ENCODE results near the gene OR7G2. TPM values are rescaled to one million over a fixed set of nuclear protein-coding genes. Genes with fewer than 3 reads are reported as not detected.

Gene OR7G2
- not detected for total RNA-seq

DNA sequence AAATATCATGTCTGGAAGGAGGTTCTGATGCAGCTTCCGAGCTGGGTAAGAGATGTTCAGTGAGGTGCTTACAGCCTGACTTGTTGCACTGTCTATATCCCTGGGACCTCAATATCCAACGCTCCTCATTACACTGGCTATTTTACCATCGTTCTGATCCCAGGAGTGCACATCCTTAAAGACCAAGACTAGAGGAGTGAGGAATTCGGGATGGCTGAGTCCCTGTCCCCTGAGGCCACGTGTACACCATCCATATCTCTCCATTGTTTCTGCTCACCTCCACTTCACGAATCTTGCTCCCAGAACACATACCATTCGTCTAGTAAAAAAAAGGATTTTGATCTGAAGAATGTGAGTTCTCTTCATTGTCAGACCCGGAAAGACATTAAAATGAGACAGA is at the start of gene OR7G2:
OR7G2 (minus strand) TSS at position 101 of the 400 bp plus-strand sequence. CDS start 4,232 bp downstream, outside the sequence.
- DNase-seq (ENCODE audit: low spot score), result no peak

- DNase-seq (ENCODE audit: low spot score), result no peak
Observed at GRCh38 chr19:9156304-9156703, 49.0 kb upstream of the OR7G2 start.

GRCh38 chr19:9155591-9155990 is 48.3 kb upstream of the OR7G2 start:
- DNase-seq (ENCODE audit: low spot score), result no peak

DNA sequence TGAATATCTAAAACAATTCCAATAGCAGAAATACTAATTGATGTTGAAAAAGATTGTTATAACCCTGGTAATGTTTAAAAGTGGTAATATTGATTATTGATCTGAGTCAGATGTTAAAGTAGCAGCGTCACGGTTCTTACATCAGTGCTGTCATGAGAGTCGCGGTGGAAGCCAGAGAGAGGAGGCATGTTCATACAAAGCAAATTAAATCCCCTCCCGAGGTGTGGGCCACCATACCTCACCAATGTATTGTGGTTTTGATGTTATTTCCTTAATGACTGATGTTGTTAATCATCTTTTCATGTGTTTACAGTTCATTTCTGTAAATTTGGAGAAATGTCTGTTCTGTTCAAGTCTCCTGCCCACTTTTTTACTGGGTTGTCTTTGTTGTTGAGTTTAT is 44.1 kb upstream of the OR7G2 start:
- DNase-seq (ENCODE audit: low spot score), result no peak

GRCh38 chr19:9150650-9151049 is 43.4 kb upstream of the OR7G2 start:
- no peak for DNase-seq (ENCODE audit: low spot score)

DNA sequence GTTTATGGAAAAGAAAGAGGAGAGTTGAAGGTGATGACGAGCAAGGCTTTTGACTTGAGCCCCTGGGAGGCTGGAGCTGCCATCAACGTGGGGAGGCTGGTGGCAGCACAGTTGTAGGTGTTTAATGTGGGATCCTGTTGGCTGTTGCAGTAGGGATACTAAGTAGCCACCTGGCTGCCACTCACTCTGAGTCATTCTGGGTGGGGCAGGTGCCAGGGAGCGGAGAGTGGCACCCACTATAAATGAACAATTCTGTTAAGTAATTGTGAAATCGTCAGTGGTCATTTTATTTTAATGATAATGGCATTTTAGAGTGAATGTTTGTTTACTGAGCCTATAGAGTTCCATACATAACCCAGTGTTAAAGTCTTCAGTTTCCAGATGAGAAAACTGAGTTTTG is 42.7 kb upstream of the OR7G2 start:
- no peak for DNase-seq (ENCODE audit: low spot score)

- no peak for DNase-seq (ENCODE audit: low spot score)
Observed at GRCh38 chr19:9148697-9149096, 41.4 kb upstream of the OR7G2 start.

GRCh38 chr19:9146882-9147281 is 39.6 kb upstream of the OR7G2 start:
- no peak for DNase-seq (ENCODE audit: low spot score)

GRCh38 chr19:9144920-9145319 is 37.6 kb upstream of the OR7G2 start:
- DNase-seq (ENCODE audit: low spot score), result no peak

GRCh38 chr19:9140159-9140874 is 33.0 kb upstream of the OR7G2 start, which contains the start of gene ZNF317:
TSS of gene ZNF317 (plus strand) at chr19:9140397. CDS start at chr19:9156017, 15,620 bp downstream.
- DNase-seq (ENCODE audit: low spot score), result peak; percentile 96

DNA sequence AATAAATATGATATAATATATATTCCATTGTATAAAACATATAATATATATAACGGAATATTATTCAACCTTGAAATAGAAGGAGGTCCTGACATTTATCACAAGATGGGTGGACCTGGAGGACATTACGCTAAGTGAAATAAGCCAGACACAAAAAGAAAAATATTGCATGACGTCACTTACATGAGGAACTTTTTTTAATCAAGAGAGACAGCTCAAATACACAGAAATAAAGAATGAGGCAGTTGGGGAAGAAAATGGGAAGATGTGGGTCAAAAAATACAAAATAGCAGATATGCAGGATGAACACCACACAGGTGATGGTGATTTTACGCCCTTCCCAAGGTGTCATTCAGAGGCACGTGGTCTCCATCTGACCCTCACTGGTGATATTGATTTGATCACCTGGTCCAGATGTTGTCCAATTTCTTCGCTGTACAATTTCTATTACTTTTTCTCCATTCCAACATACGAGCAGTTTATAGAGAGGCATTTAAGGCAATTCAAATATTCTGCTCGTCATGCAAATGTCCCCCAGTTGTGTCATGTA is 32.4 kb upstream of the OR7G2 start:
- DNase-seq (ENCODE audit: low spot score), result no peak

DNA sequence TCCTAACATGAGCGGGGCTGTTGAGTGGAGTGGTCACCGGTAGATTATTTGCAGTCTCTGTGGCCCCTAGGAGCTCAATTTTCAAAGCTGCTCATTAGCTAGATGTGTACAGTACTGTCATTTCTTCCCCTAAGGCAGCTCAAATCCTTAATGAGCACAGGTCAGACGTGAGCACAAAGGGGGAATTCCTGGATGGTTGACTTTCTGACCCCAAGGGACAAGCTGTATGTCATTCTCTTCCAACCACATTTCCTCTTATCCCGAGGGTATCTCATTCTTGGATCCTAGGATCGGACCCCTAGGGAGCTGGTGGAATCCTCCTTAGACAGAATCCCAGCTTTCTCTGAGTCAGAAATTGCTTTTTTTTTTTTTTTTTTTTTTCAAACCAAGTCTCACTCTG is 25.1 kb upstream of the OR7G2 start:
- no peak for DNase-seq (ENCODE audit: low spot score)

DNA sequence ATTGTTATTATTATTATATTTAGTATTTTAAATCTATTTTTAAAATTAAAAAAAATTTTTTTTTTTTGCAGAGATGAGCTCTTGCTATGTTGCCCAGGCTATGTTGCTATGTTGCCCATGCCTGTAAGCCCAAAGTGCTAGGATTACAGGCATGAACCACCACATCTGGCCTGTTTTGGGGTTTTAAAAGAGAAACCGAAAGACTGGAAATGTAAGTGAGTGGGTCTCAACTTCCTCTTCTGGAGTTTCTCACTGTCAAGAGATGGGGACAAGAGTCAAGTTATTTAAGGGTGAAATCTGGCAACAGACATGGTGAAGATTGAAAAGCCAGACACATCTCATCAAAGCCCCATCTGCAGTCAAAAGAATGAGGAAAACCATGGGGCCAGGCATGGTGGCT is 23.7 kb upstream of the OR7G2 start:
- no peak for DNase-seq (ENCODE audit: low spot score)

DNA sequence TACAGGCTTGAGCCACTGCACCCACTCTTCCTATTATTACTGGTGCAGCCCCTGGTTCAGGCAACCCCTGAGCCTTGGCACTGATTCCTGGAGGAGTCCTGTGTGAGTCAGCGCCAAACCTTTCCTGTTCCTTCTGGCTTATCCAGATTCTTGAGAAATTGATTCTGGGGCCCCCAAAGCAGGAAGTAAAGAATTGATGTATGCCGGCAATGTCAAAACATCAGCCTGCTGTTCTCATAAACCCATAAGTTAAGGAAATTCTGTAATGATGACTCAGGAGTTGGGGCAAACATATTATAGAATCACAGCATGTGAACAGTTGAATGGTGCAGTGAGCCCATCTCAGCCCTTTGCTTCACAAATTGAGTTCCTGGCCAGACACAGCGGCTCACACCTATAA is 20.9 kb upstream of the OR7G2 start:
- no peak for DNase-seq (ENCODE audit: low spot score)

DNA sequence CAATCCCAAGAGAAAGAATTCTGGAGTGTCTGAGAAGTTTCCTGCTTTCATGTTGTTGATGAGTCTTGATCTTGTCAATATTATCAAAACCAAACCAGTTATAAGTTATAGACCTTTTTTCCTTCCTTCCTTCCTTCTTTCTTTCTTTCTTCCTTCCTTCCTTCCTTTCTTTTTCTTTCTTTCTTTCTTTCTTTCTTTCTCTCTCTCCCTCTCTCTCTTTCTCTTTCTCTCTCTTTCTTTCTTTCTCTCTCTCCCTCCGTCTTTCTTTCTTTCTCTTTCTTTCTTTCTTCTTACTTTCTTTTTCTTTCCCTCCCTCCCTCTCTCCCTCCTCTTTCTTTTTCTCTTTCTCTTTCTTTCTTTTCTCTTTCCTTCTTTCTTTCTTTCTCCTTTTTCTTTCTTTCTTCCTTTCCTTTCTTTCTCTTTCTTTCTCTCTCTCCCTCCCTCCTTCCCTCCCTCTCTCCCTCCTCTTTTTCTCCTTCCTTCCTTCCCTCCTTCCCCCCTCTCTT is 19.7 kb upstream of the OR7G2 start, which contains the start of gene OR7G3:
OR7G3 (minus strand) TSS at position 51 of the 506 bp plus-strand sequence; CDS start at position 51, 0 bp downstream.
- no peak for DNase-seq (ENCODE audit: low spot score)

- DNase-seq (ENCODE audit: low spot score), result no peak
Observed at GRCh38 chr19:9116547-9116946, 9.3 kb upstream of the OR7G2 start.

DNA sequence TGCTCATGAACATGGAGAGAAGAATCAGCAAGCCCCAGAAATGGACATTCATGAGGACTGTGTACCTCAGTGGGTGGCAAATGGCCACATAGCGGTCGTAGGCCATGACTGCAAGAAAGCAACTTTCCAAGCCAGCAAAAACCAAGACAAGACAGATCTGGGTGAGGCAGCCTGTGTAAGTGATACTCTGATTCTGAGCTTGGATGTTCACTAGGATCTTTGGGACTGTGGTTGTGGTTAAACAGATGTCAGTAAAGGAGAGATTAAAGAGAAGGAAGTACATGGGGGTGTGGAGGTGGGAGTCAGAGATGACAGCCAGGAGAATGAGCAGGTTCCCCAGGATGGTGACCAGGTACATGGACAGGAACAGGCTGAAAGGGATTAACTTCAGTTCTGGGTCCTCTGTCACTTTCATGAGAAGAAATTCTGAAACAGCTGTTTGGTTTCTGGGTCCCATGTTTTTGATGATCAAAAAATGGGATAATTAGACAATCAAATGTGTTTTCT is 8.1 kb upstream of the OR7G2 start, which contains the start of gene OR7G1:
OR7G1 (minus strand) TSS at position 457 of the 507 bp plus-strand sequence; CDS start at position 457, 0 bp downstream.
- DNase-seq (ENCODE audit: low spot score), result no peak

DNA sequence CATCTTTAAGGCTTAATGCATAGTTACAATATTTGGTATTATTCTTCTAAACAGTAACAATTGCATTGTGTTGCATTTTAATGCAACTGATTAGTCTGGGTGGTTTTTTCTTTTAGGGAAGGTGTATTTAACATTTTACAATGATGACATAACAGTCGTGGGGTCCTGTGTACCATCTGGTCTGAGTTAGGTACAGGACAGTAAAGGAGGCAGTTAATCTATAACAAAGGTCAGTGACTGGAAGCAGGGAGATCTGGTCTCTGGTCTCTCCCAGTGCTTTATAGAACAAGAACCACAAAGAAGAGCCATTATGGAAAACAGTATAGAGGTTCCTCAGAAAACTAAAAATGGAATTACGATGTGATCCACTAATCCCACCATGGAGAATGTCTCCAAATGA is 2.7 kb upstream of the OR7G2 start:
- DNase-seq (ENCODE audit: low spot score), result no peak

GRCh38 chr19:9086761-9087160 is 20.5 kb downstream of the OR7G2 start, which contains the start of gene OR1M1:
TSS of gene OR1M1 (plus strand) at chr19:9087061. CDS start at chr19:9093245, 6,184 bp downstream.
- DNase-seq (ENCODE audit: low spot score), result no peak

- no peak for DNase-seq (ENCODE audit: low spot score)
Observed at GRCh38 chr19:9078651-9079050, 28.6 kb downstream of the OR7G2 start.

- no peak for DNase-seq (ENCODE audit: low spot score)
Observed at GRCh38 chr19:9076901-9077300, 30.4 kb downstream of the OR7G2 start.

- DNase-seq (ENCODE audit: low spot score), result peak; percentile 91
Observed at GRCh38 chr19:9075064-9075949, 32.0 kb downstream of the OR7G2 start.
